Prostate gland (tissue), 2 donors: Measurements from ENCODE around the gene SNRK. TPM values are rescaled to one million over a fixed set of nuclear protein-coding genes. Genes with fewer than 3 reads are reported as not detected.

Experiments used
- DNase-seq: peaks from one replicate; pipeline ENCODE4 v3.0.0-alpha.2; 2019; ENCODE audit warnings: low spot score
- H3K27ac ChIP-seq, 2 donors: fragments of 200-600 bp; sonication (generic); 2 replicates each; pipeline ENCODE4 v1.5.1; 2017 to 2019
- H3K27me3 ChIP-seq: fragments of 200-600 bp; sonication (generic); replicated peaks from 2 replicates; pipeline ENCODE4 v1.5.1; 2019; ENCODE audit not compliant: insufficient read depth
- H3K36me3 ChIP-seq, 2 donors: fragments of 200-600 bp; sonication (generic); 1 replicate in 1 of 2; 2 replicates in 1 of 2; pipeline versions ENCODE4 v1.5.1 to v1.8.1; 2017 to 2019
- H3K4me1 ChIP-seq: fragments of 200-600 bp; sonication (generic); replicated peaks from 2 replicates; pipeline ENCODE4 v1.5.1; 2019
- H3K4me3 ChIP-seq, 2 donors: fragments of 200-600 bp; sonication (generic); 2 replicates each; pipeline ENCODE4 v1.5.1; 2017 to 2019
- H3K9me3 ChIP-seq: fragments of 200-600 bp; sonication (generic); 2 replicates; pipeline ENCODE4 v1.5.1; 2017
- POLR2A ChIP-seq: fragments of 450-650 bp; IDR thresholded peaks from one replicate; pipeline ENCODE4 v1.6.1; 2016; ENCODE audit warnings: antibody characterized with exemption, mild to moderate bottlenecking
- POLR2AphosphoS5 ChIP-seq: sonication (generic); formaldehyde crosslinking; IDR thresholded peaks from one replicate; pipeline ENCODE4 v1.6.1; 2017; ENCODE audit warnings: antibody characterized with exemption
- WGBS: methylation state at CpG from one replicate; pipeline ENCODE4 v1.1.5; 2018; 5-methylcytosine and 5-hydroxymethylcytosine counted together
- intact Hi-C: fragments of 100-400 bp; cut with DNase I; formaldehyde crosslinking; loops from one replicate; pipeline ENCODE4 v1.14.2; 2022
- total RNA-seq, 2 donors: library from RNA; depleted of rRNA; stranded (reverse); fragments of >200 nt; gene quantifications; one replicate each; pipeline ENCODE4 v1.1.0, GENCODE V29; 2016
- TF ChIP-seq, protein P1 (sequence below), 4 experiments: fragments of 200-600 bp in 2 of 4; fragments of 450-650 bp in 2 of 4; sonication (generic) in 2 of 4; IDR thresholded peaks; 1 replicate in 3 of 4; 2 replicates in 1 of 4; pipeline ENCODE4 v1.5.1; 2016 to 2019; ENCODE audit warnings: antibody characterized with exemption in 4 of 4, mild to moderate bottlenecking in 2 of 4, moderate library complexity in 2 of 4

The SNRK gene
- total RNA-seq, 2 donors from 2014 or later = 18.9 to 38.1 TPM

DNA sequence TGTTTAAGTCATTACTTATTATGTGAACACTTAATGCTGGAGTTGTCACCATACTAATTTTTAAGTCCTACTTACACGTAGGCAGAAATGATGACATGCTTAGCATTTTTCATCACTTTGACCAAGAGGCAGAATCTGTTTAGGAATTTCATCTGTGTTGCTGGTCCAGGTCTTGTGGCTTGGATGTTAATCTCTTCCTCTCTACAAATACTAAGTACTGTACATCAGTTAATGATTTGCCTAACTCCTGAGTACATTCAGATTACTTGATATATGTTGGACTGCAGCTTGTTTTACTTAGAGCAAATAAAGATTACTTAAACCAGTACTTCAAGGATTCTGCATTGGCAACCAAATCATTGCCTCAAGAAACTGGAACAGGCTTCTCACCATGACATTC, 8.6 kb downstream of the SNRK start:
- WGBS = 65% methylated on average over 1 of the region's 1 CpG
- TF ChIP-seq, protein P1, sequence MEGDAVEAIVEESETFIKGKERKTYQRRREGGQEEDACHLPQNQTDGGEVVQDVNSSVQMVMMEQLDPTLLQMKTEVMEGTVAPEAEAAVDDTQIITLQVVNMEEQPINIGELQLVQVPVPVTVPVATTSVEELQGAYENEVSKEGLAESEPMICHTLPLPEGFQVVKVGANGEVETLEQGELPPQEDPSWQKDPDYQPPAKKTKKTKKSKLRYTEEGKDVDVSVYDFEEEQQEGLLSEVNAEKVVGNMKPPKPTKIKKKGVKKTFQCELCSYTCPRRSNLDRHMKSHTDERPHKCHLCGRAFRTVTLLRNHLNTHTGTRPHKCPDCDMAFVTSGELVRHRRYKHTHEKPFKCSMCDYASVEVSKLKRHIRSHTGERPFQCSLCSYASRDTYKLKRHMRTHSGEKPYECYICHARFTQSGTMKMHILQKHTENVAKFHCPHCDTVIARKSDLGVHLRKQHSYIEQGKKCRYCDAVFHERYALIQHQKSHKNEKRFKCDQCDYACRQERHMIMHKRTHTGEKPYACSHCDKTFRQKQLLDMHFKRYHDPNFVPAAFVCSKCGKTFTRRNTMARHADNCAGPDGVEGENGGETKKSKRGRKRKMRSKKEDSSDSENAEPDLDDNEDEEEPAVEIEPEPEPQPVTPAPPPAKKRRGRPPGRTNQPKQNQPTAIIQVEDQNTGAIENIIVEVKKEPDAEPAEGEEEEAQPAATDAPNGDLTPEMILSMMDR (IDR thresholded peaks at IDR 0.05) = no peak
- no peak for TF ChIP-seq POLR2AphosphoS5
- TF ChIP-seq POLR2A = no peak
- H3K27ac ChIP-seq = no peak overlapping the region

GRCh38 chr3:43296565-43296964, 10.2 kb downstream of the SNRK start:
- Histone ChIP-seq H3K27me3 (no peaks in the 10 kb centered on the region), H3K4me3 (no peak overlapping the region), H3K4me1 (no peaks in the 10 kb centered on the region), H3K36me3 (no peaks in the 10 kb centered on the region), H3K27ac (no peak overlapping the region), H3K9me3 (no peaks in the 10 kb centered on the region)
- TF ChIP-seq, protein P1 (IDR thresholded peaks at IDR 0.05) = no peak
- TF ChIP-seq POLR2AphosphoS5 (no peak), POLR2A (no peak)
- intact Hi-C loops = no loop called here
- no peak for DNase-seq
- WGBS = 10% methylated on average over 1 of the region's 1 CpG

More for the DNA sequence above, 8.6 kb downstream of the SNRK start:
- Histone ChIP-seq H3K36me3 (no peaks in the 10 kb centered on the region), H3K27me3 (no peaks in the 10 kb centered on the region), H3K9me3 (no peaks in the 10 kb centered on the region), H3K4me1 (no peaks in the 10 kb centered on the region), H3K4me3 (no peak overlapping the region)
- no peak for DNase-seq
- intact Hi-C loops = no loop called here

DNA sequence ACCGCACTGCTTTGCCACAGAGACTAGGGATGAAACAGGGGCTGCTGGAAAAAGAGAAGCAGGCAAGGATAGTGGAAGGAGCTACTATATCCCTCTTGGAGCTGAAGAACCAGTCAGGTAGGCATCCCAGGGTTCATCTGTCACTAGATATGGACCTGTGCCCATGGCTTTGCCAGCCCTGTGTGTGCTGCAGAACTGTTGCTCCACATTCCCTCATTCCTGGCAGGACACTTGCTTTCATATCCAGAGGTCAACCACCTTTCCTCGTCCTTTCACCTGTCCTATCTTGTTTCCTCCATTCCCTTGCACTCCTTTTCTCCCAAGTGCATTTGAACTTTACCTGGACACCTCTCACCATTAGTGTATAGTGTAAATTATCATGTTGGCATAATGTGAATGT, 12.0 kb downstream of the SNRK start:
- Histone ChIP-seq H3K9me3 (no peaks in the 10 kb centered on the region), H3K27ac (no peak overlapping the region), H3K36me3 (no peaks in the 10 kb centered on the region), H3K27me3 (no peaks in the 10 kb centered on the region), H3K4me1 (no peaks in the 10 kb centered on the region), H3K4me3 (no peak overlapping the region)
- TF ChIP-seq POLR2AphosphoS5 (no peak), POLR2A (no peak)
- TF ChIP-seq, protein P1 (IDR thresholded peaks at IDR 0.05) = no peak
- 92% methylated on average over 2 of the region's 2 CpGs for WGBS
- intact Hi-C loops = no loop called here
- no peak for DNase-seq

GRCh38 chr3:43298761-43299160, 12.4 kb downstream of the SNRK start:
- DNase-seq = no peak
- 75% methylated on average over 4 of the region's 4 CpGs for WGBS
- Histone ChIP-seq H3K4me3 (no peak overlapping the region), H3K36me3 (no peaks in the 10 kb centered on the region), H3K27ac (no peak overlapping the region), H3K9me3 (no peaks in the 10 kb centered on the region), H3K4me1 (no peaks in the 10 kb centered on the region), H3K27me3 (no peaks in the 10 kb centered on the region)
- intact Hi-C loops = no loop called here
- TF ChIP-seq, protein P1 (IDR thresholded peaks at IDR 0.05) = no peak
- TF ChIP-seq POLR2A (no peak), POLR2AphosphoS5 (no peak)

GRCh38 chr3:43302116-43302880, 16.0 kb downstream of the SNRK start:
- no peaks in the 10 kb centered on the region for H3K9me3 ChIP-seq
- H3K4me3 ChIP-seq = no peak overlapping the region
- no peak for DNase-seq
- H3K27me3 ChIP-seq = no peaks in the 10 kb centered on the region
- no peaks in the 10 kb centered on the region for H3K4me1 ChIP-seq
- intact Hi-C loops = no loop called here
- H3K27ac ChIP-seq = no peak overlapping the region
- no peaks in the 10 kb centered on the region for H3K36me3 ChIP-seq
- TF ChIP-seq POLR2AphosphoS5 = no peak
- no peak for TF ChIP-seq POLR2A
- TF ChIP-seq, protein P1 (IDR thresholded peaks at IDR 0.05) = no peak
- 67% methylated on average over 1 of the region's 1 CpG for WGBS
